ENCODE data around the gene GJA5.

- TF ChIP-seq CTCF (IDR thresholded peaks at IDR 0.05) = no peak
- TF ChIP-seq POLR2A (IDR thresholded peaks at IDR 0.05; ENCODE audit: low read depth) = no peak
- TF ChIP-seq EP300 (IDR thresholded peaks at IDR 0.05) = no peak
These were observed 2.0 kb upstream of the GJA5 start for GRCh38 chr1:147762233-147763024.
